GM19372 (cell line): ENCODE results near the gene ZNF860.
"Not testable (repeated sequence)": the region's sequence is repeated elsewhere in the genome, so short reads cannot be mapped to it uniquely, and the experiment has no call there.

Experiments
- ATAC-seq: cut with Tn5 transposase; IDR thresholded peaks from one replicate; pipeline ENCODE4 v1.9.1; 2021; ENCODE audit warnings: mild to moderate bottlenecking, low read depth, moderate library complexity; ENCODE audit not compliant: unreplicated experiment

The ZNF860 gene

GRCh38 chr3:31992995-31993394 lies 11.4 kb downstream of the ZNF860 start:
- ATAC-seq: not testable (repeated sequence)

- no peak for ATAC-seq
Observed at GRCh38 chr3:31993843-31994242, 12.3 kb downstream of the ZNF860 start.

- not testable (repeated sequence) for ATAC-seq
Observed at GRCh38 chr3:31995026-31995425, 13.5 kb downstream of the ZNF860 start.

- ATAC-seq: no peak
Observed at GRCh38 chr3:31996195-31996594, 14.6 kb downstream of the ZNF860 start.

- ATAC-seq: no peak
Observed at GRCh38 chr3:31997500-31997899, 15.9 kb downstream of the ZNF860 start.

GRCh38 chr3:31999907-32000439 lies 18.4 kb downstream of the ZNF860 start:
- ATAC-seq: no peak

GRCh38 chr3:32000877-32001276 lies 19.3 kb downstream of the ZNF860 start:
- no peak for ATAC-seq

GRCh38 chr3:32002561-32003368 lies 21.2 kb downstream of the ZNF860 start:
- ATAC-seq: no peak

GRCh38 chr3:32003380-32003779 lies 21.8 kb downstream of the ZNF860 start:
- no peak for ATAC-seq

GRCh38 chr3:32004113-32004765 lies 22.7 kb downstream of the ZNF860 start:
- no peak for ATAC-seq

- ATAC-seq: no peak
Observed at GRCh38 chr3:32009101-32009500, 27.6 kb downstream of the ZNF860 start.

GRCh38 chr3:32009957-32010356 lies 28.4 kb downstream of the ZNF860 start:
- no peak for ATAC-seq

- not testable (repeated sequence) for ATAC-seq
Observed at GRCh38 chr3:32010699-32011098, 29.1 kb downstream of the ZNF860 start.

- not testable (repeated sequence) for ATAC-seq
Observed at GRCh38 chr3:32015638-32016037, 34.1 kb downstream of the ZNF860 start.

GRCh38 chr3:32017286-32017685 lies 35.7 kb downstream of the ZNF860 start:
- no peak for ATAC-seq

GRCh38 chr3:32018757-32019564 lies 37.4 kb downstream of the ZNF860 start:
- ATAC-seq: no peak

- no peak for ATAC-seq
Observed at GRCh38 chr3:32021155-32021554, 39.6 kb downstream of the ZNF860 start.

GRCh38 chr3:32021748-32022147 lies 40.2 kb downstream of the ZNF860 start:
- ATAC-seq: no peak

GRCh38 chr3:32022947-32023346 lies 41.4 kb downstream of the ZNF860 start:
- no peak for ATAC-seq

GRCh38 chr3:32026593-32026992 lies 45.0 kb downstream of the ZNF860 start:
- ATAC-seq: no peak

- no peak for ATAC-seq
Observed at GRCh38 chr3:32037932-32038267, 56.4 kb downstream of the ZNF860 start.
